HCT116 (cell line): ENCODE measurements around the gene NLRP4.

Source experiments
- EZH2 ChIP-seq: fragments of 200-600 bp; sonication (generic); IDR thresholded peaks from 2 replicates; pipeline ENCODE4 v1.6.1; 2017; ENCODE audit warnings: antibody characterized with exemption, mixed run types
- POLR2AphosphoS5 ChIP-seq: IDR thresholded peaks from 2 replicates; pipeline ENCODE4 v1.6.1; 2011; ENCODE audit warnings: mild to moderate bottlenecking, low read depth, low read length, moderate library complexity
- REST ChIP-seq: IDR thresholded peaks from 2 replicates; pipeline ENCODE4 v1.6.1; 2012; ENCODE audit warnings: low read depth
- SRF ChIP-seq: IDR thresholded peaks from 2 replicates; pipeline ENCODE4 v1.6.1; 2012; ENCODE audit warnings: low read depth
- YY1 ChIP-seq: IDR thresholded peaks from 2 replicates; pipeline ENCODE4 v1.6.1; 2011; ENCODE audit warnings: low read length, low read depth, moderate library complexity, mild to moderate bottlenecking; ENCODE audit not compliant: insufficient replicate concordance; ENCODE audit errors: extremely low read depth
- TF ChIP-seq, protein P1 (sequence below), 3 experiments: fragments of 200-600 bp in 1 of 3; sonication (generic) in 1 of 3; IDR thresholded peaks in 2 of 3; conservative IDR thresholded peaks in 1 of 3; 2 replicates each; pipeline ENCODE4 v1.5.1; 2012 to 2017; ENCODE audit warnings: low read depth in 2 of 3, low read length in 2 of 3, antibody characterized with exemption in 1 of 3, borderline replicate concordance in 1 of 3, control low read depth in 1 of 3, mild to moderate bottlenecking in 1 of 3, mixed read lengths in 1 of 3, mixed run types in 1 of 3, moderate library complexity in 1 of 3; ENCODE audit not compliant: insufficient read depth in 1 of 3

- TF ChIP-seq REST (no peak), EZH2 (no peak), YY1 (no peak), SRF (no peak), POLR2AphosphoS5 (no peak)
- TF ChIP-seq, protein P1, sequence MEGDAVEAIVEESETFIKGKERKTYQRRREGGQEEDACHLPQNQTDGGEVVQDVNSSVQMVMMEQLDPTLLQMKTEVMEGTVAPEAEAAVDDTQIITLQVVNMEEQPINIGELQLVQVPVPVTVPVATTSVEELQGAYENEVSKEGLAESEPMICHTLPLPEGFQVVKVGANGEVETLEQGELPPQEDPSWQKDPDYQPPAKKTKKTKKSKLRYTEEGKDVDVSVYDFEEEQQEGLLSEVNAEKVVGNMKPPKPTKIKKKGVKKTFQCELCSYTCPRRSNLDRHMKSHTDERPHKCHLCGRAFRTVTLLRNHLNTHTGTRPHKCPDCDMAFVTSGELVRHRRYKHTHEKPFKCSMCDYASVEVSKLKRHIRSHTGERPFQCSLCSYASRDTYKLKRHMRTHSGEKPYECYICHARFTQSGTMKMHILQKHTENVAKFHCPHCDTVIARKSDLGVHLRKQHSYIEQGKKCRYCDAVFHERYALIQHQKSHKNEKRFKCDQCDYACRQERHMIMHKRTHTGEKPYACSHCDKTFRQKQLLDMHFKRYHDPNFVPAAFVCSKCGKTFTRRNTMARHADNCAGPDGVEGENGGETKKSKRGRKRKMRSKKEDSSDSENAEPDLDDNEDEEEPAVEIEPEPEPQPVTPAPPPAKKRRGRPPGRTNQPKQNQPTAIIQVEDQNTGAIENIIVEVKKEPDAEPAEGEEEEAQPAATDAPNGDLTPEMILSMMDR (IDR thresholded peaks at IDR 0.05 in 2 of 3, conservative IDR thresholded peaks at IDR 0.05 in 1 of 3; ENCODE audit: borderline replicate concordance in 1 of 3, insufficient read depth in 1 of 3, low read depth in 2 of 3, low read length in 2 of 3): no peak
Measured at GRCh38 chr19:55802281-55802680, 34.1 kb upstream of the NLRP4 start.
